ENCODE results near the gene MACIR. TPM values are rescaled to one million over a fixed set of nuclear protein-coding genes. Genes with fewer than 3 reads are reported as not detected.

MACIR gene
- total RNA-seq, 4 donors from 2014 or later = 4.1 to 42.7 (median 24.1) TPM

DNA sequence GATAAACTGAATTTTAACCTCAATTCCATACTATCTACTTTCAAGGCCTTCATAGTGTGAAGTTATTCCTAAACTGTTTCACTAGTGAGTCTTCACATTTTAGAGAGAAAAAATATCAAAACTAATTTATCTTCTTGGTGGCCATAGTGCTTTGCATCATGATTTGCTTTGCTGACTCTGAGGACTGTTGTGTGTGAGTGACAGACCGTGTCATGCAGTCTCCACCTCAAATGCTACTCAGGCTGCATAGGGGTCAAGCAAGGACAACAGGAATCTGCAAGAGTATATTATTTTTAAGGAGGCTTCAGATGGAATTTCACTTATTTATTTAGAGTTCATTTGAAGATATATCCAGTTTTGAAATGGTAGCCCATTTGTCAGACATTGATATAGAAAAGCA lies 34.5 kb downstream of the MACIR start:
- Histone ChIP-seq H3K36me3 (no peaks in the 10 kb centered on the region), H3K27ac (no peak overlapping the region), H3K4me1 (no peaks in the 10 kb centered on the region), H3K9me3 (no peaks in the 10 kb centered on the region), H3K4me3 (no peak overlapping the region), H3K27me3 (no peaks in the 10 kb centered on the region)
- no peak for TF ChIP-seq POLR2A (IDR thresholded peaks at IDR 0.05)
- no peak for DNase-seq

- no peak for DNase-seq
- no peaks in the 10 kb centered on the region for H3K27me3 ChIP-seq
- TF ChIP-seq, protein P1, sequence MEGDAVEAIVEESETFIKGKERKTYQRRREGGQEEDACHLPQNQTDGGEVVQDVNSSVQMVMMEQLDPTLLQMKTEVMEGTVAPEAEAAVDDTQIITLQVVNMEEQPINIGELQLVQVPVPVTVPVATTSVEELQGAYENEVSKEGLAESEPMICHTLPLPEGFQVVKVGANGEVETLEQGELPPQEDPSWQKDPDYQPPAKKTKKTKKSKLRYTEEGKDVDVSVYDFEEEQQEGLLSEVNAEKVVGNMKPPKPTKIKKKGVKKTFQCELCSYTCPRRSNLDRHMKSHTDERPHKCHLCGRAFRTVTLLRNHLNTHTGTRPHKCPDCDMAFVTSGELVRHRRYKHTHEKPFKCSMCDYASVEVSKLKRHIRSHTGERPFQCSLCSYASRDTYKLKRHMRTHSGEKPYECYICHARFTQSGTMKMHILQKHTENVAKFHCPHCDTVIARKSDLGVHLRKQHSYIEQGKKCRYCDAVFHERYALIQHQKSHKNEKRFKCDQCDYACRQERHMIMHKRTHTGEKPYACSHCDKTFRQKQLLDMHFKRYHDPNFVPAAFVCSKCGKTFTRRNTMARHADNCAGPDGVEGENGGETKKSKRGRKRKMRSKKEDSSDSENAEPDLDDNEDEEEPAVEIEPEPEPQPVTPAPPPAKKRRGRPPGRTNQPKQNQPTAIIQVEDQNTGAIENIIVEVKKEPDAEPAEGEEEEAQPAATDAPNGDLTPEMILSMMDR (IDR thresholded peaks at IDR 0.05) = no peak
- no peak for TF ChIP-seq POLR2A (IDR thresholded peaks at IDR 0.05)
- H3K4me3 ChIP-seq = no peak overlapping the region
- no peaks in the 10 kb centered on the region for H3K36me3 ChIP-seq
- no peak overlapping the region for H3K27ac ChIP-seq
- H3K4me1 ChIP-seq = no peaks in the 10 kb centered on the region
- no peaks in the 10 kb centered on the region for H3K9me3 ChIP-seq
These were observed 35.2 kb downstream of the MACIR start for GRCh38 chr5:103293719-103294118.

- no peak for DNase-seq
- H3K27me3 ChIP-seq = no peaks in the 10 kb centered on the region
- H3K27ac ChIP-seq = no peak overlapping the region
- no peak overlapping the region for H3K4me3 ChIP-seq
- TF ChIP-seq, protein P1 (IDR thresholded peaks at IDR 0.05) = no peak
- no peak for TF ChIP-seq POLR2A (IDR thresholded peaks at IDR 0.05)
- H3K9me3 ChIP-seq = no peaks in the 10 kb centered on the region
- H3K36me3 ChIP-seq = no peaks in the 10 kb centered on the region
- H3K4me1 ChIP-seq = no peaks in the 10 kb centered on the region
These were observed 36.3 kb downstream of the MACIR start for GRCh38 chr5:103294906-103295305.

DNA sequence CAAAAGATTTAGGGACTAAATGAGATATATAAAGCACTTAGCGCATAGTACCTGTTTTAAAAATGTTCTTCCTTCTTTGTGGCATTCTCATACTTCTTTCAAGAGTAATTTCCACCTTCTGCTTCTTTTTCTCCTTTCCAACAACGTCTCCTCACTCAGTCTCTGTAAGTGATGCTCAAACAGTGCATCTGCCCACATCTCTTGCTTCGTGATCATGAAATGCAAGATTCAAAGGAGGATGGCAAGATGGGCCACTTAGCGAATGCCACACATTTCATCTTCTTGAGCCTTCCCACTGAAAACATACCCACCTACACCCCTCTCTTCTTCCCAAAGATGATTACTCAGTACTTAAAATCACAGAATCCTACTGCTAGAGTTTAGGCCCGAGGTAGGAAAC lies 36.9 kb downstream of the MACIR start:
- H3K36me3 ChIP-seq = no peaks in the 10 kb centered on the region
- H3K27me3 ChIP-seq = no peaks in the 10 kb centered on the region
- H3K4me1 ChIP-seq = no peaks in the 10 kb centered on the region
- TF ChIP-seq, protein P1 (IDR thresholded peaks at IDR 0.05) = no peak
- TF ChIP-seq POLR2A (IDR thresholded peaks at IDR 0.05) = no peak
- DNase-seq = no peak
- no peak overlapping the region for H3K4me3 ChIP-seq
- H3K27ac ChIP-seq = no peak overlapping the region
- H3K9me3 ChIP-seq = no peaks in the 10 kb centered on the region

DNA sequence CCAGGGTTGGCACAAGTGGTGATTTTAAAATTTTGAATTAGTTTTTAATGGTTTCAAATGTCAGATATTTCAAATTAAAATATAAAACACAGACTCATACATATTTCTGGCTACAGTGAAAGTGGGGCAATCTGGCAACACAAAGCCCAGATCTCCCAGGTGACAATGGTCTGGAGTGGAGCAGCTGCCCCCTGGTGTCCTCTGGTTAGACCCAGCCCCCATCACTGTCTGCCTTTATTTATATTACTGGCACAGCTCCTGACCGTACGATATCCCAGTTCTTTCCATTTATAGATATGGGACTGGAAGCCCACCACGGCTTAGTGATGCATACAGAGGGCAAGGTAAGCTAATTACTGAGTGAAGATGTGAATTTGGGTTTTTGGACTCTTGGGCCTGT lies 37.3 kb downstream of the MACIR start:
- H3K4me1 ChIP-seq = no peaks in the 10 kb centered on the region
- H3K36me3 ChIP-seq = no peaks in the 10 kb centered on the region
- no peak overlapping the region for H3K27ac ChIP-seq
- TF ChIP-seq, protein P1 (IDR thresholded peaks at IDR 0.05) = no peak
- no peak for DNase-seq
- no peaks in the 10 kb centered on the region for H3K9me3 ChIP-seq
- H3K27me3 ChIP-seq = no peaks in the 10 kb centered on the region
- no peak overlapping the region for H3K4me3 ChIP-seq

DNA sequence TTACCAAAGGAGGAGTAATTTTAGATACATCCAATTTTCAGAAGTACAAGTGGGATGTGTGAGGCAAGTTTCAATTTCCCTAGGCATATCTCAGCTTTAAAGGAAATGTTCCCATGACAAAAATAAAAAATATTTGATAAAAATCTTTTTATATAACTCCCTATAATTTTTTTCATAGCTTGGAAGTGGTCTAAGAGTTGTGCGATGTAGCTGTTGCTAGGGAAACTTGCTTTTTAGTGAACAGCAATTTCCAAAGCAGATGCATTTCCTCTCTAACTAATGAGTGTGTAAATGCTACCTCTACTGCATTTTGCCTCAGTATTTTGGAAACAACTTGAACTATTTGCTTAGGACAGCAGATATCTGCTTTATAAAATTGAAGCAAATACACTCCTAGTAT lies 39.6 kb downstream of the MACIR start:
- TF ChIP-seq, protein P1 (IDR thresholded peaks at IDR 0.05) = no peak
- no peak for TF ChIP-seq POLR2A (IDR thresholded peaks at IDR 0.05)
- H3K36me3 ChIP-seq = no peaks in the 10 kb centered on the region
- H3K9me3 ChIP-seq = no peaks in the 10 kb centered on the region
- H3K27ac ChIP-seq = no peak overlapping the region
- H3K4me3 ChIP-seq = no peak overlapping the region
- H3K4me1 ChIP-seq = no peaks in the 10 kb centered on the region
- DNase-seq = no peak
- no peaks in the 10 kb centered on the region for H3K27me3 ChIP-seq
